ENCODE data around the gene RIBC2.
"Not testable (repeated sequence)": the region's sequence is repeated elsewhere in the genome, so short reads cannot be mapped to it uniquely, and the experiment has no call there.

The RIBC2 gene, protein sequence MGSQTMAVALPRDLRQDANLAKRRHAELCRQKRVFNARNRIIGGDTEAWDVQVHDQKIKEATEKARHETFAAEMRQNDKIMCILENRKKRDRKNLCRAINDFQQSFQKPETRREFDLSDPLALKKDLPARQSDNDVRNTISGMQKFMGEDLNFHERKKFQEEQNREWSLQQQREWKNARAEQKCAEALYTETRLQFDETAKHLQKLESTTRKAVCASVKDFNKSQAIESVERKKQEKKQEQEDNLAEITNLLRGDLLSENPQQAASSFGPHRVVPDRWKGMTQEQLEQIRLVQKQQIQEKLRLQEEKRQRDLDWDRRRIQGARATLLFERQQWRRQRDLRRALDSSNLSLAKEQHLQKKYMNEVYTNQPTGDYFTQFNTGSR

DNA sequence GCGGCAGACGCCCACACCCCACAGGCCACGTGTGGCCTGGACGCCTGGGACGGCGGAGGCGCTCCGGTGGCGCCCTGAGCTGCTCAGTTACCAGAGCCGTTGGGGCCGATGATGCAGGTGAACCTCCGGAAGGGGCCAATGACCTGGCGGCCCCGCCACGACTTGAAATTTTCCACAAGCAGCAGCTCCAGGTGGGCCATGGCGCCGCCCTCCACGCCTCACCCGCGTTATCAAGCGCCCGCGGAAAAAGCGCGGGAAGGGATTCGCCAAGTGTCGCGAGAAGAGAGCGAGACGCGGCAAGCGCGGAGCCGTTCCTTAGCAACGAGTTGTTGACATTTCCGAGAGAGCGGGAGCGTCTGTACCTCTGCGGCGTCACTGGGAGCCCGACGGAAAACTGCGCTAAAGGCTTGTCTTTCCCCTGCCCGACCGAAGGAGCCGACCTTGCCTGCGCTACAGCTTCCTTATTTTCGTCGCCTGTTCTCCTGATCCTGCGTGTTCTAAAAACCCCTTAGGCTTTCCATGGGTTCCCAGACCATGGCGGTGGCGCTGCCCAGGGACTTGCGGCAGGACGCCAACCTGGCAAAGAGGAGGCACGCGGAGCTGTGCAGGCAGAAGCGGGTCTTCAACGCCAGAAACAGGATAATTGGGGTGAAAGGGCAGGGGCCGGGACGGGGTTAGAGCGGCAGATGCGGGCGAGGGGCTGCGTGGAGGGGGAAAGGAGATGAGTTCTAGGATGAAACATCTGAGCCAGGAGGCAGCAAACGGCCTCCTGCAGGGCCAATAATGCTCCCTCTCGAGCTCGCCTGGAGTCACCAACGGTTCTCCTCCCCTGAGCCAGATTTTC is at the start of gene RIBC2, which contains the start of gene SMC1B:
RIBC2 (plus strand) TSS at position 326 of the 844 bp plus-strand sequence; CDS start at position 520, 194 bp downstream.
SMC1B (minus strand) TSS at position 232 of the 844 bp plus-strand sequence; CDS start at position 200, 32 bp downstream.
- peak; percentile 94 for DNase-seq

DNA sequence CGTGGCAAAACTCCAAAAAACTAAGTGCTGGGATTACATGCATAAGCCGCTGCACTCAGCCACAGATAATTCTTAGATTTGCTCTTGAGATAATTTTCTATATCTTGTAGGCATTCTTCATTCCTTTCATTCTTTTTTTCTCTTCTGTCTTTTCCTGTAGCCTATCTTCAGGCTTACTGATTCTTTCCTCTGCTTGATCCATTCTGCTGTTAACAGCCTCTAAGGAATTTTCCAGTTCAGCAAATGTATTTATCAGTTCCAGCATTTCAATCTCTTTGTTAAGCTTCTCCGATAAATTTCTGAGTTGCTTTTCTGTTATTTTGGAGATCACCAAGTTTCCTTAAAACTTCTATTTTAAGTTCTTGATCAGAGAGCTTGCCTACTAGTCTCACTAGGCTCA is 46.8 kb upstream of the RIBC2 start:
- no peak for DNase-seq

DNA sequence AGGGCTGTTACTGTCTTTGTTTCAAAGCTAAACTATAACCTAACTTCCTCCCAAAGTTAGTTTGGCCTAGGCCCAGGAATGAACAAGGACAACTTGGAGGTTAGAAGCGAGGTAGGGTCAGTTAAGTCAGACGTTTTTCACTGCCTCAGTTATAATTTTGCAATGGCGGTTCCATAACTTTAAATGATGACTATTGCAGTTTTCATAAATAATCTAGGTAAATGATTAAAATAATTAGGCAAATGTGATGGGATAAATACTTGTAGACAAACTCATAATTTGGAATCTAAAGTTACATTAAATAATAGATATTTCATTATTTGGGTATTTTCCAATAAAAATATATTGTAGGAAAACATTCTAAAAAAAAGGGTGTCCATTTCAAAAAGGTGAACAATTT is 39.9 kb upstream of the RIBC2 start:
- not testable (repeated sequence) for DNase-seq

- no peak for DNase-seq
These were observed 37.5 kb upstream of the RIBC2 start for GRCh38 chr22:45376009-45376408.

GRCh38 chr22:45376703-45377102 is 36.8 kb upstream of the RIBC2 start:
- no peak for DNase-seq

DNA sequence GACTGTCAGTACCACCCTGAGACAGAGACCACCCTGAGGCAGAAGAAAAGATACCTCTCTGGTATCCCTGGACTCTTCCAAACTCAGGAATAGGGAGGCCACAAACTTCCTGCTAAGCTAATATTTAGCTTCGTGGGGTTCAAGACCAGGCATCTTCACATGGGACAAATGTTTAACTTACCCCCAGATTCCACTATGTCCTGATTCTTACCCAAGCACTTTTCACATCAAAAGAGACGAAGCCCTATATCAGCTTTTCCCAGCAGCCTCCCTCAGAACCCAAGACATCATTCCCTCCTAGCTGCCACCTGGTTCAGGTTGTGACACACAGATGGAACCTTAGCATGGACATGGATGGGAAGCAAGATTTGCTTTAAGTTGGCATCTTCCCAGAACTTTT is 32.1 kb upstream of the RIBC2 start:
- no peak for DNase-seq

GRCh38 chr22:45389546-45389945 is 23.9 kb upstream of the RIBC2 start:
- no peak for DNase-seq

DNA sequence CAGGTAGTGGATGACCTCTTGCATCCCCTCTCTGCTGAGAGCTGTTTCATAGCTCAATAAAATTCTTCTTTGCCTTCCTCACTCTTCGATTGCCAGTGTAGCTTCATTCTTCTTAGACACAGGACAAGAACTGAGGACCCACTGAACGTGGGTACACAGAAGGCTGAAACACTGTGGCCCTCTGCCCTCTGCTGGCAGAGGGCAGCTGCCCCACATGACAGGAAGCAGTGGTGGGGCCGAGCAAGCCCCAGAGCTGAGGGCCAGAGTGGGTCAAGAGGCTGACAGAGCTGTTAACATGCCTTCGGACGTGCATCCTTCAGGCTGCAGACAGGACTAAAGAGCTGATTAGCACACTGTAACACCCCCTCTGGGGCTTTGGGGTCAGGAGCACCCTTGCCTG is 15.7 kb upstream of the RIBC2 start:
- no peak for DNase-seq

DNA sequence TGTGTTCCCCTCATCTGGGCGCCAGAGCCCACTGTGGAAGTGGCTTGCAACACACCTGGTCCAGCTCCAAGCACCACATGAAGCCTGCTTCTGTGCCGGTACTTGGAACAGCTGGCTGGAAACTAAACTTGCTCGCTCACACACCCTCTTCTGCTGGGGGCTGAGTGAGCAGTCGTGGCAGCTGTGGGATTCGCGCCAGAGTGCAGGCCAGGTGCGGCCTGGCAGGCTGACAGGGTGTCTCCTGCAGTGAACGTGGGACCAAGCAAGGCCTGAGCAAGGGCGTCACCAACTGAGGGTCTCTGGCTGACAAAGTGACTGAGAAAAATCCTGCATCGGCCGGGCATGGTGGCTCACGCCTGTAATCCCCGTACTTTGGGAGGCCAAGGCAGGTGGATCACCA is 15.3 kb upstream of the RIBC2 start:
- DNase-seq: no peak

- no peak for DNase-seq
These were observed 13.6 kb upstream of the RIBC2 start for GRCh38 chr22:45399712-45400445.

DNA sequence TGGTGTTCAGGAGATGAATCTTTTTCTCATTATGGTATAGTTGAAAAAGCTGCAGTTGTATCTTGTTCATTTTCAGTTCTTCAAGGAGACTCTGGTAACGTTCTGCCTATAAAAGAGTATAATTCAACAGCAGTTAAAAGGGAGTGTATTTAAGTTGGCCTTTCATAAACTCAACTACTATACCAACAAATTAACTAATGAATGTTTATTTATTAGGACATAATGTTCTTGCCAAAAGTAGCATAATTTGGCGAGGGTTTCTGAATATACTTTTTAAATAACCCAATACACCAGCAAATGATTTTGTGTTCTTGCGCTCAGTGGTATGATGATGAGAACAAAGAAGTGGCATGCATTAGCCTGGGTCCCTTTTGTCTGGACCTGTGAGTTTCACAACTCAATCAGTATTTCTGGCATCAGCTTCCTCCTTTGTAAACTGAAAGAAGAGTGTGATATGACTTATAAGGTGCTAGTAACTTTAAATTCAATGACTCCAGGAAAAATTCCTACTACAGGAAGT is 11.0 kb upstream of the RIBC2 start:
- no peak for DNase-seq

DNA sequence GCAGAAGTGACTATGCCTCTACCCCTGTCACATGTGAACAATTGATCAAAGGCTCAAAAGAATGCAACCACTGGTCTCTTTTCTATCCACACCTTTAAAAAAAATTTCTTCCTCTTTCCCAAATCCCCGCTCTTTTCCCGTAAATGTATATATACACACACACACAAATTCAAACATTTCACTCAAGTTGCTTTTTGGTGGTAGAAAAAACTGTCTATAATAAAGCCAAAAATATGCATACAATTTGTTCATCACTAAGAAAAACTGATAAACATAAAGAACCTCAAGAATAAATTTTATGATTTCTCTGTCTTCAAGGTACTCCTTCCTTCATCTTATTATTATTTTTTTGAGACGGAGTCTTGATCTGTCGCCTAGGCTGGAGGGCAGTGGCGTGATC is 5.7 kb upstream of the RIBC2 start:
- no peak for DNase-seq

- DNase-seq: no peak
These were observed 503 bp upstream of the RIBC2 start for GRCh38 chr22:45413013-45413367.

- DNase-seq: peak; percentile 37
These were observed 4.7 kb downstream of the RIBC2 start for GRCh38 chr22:45418056-45418769.

GRCh38 chr22:45418770-45419138 is 5.3 kb downstream of the RIBC2 start:
- no peak for DNase-seq

DNA sequence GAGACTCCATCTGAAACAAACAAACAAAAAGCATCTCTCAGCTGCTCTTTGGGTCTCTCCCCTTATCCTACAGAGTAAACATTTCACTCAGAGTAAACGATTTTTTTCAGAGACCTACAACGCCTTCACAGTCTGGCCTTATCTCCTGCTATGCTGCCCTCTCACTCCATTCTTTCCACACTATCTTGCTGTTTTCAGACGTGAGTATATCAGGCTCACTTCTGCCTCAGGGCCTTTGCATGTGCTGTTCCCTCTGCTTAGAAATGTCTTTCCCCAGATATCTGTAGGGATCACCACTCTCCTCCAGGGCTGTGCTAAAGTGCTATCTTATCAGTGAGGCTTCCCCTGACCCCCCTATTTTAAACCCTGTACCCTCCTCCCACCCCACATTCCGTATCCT is 6.5 kb downstream of the RIBC2 start:
- no peak for DNase-seq

GRCh38 chr22:45420539-45420938 is 7.0 kb downstream of the RIBC2 start:
- peak; percentile 32 for DNase-seq

- no peak for DNase-seq
These were observed 8.0 kb downstream of the RIBC2 start for GRCh38 chr22:45421349-45422055.

DNA sequence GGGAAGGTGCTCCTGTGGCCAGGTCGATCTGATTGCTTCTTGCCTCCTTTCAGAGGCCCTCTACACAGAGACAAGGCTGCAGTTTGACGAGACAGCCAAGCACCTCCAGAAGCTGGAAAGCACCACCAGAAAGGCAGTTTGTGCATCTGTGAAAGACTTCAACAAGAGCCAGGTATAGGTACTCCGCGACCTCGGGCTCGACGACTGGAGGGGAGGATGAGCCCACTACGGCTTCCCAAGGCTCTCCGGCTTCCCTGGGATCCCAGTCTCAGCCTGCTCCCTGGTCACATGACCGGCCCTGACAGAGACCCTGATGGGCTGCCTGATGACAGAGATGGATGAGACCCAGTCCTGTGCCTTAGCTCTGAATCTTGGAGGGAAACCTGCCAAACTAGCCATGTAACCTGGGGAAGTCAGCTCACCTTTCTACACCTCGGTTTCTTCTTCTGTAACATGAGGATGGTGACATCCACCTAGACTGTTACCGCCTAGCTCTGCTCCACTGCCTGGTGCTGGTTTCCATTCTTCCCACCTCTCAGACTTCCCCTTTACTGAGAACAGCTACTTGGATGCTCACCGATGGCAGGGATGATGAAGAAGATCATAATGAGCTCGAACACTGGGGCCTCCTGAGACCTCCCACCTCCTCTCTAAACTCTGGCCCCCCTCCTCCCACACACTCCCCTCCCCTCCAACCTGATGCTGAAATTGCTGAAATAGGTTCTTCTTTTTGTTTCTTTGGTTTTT is 8.9 kb downstream of the RIBC2 start:
- peak; percentile 48 for DNase-seq

DNA sequence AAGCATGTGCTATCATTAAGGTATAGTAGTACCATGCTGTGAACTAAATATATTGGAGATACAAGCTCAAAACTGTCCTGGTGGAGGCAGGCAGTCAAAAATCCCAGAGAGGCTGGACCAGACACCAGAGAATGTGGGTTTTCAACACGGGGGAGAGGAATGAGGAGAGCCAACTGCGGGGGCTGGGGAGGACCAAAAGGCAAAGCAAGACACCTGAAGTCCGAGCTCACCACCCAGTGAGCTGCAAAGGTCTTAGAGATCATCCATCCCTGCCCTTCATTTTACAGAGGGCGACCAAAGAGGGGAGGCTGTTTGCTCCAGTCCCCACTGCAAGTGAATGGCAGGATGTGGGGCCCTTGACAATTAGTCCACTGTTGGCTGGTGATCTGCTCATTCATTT is 10.0 kb downstream of the RIBC2 start:
- DNase-seq: peak; percentile 22

DNA sequence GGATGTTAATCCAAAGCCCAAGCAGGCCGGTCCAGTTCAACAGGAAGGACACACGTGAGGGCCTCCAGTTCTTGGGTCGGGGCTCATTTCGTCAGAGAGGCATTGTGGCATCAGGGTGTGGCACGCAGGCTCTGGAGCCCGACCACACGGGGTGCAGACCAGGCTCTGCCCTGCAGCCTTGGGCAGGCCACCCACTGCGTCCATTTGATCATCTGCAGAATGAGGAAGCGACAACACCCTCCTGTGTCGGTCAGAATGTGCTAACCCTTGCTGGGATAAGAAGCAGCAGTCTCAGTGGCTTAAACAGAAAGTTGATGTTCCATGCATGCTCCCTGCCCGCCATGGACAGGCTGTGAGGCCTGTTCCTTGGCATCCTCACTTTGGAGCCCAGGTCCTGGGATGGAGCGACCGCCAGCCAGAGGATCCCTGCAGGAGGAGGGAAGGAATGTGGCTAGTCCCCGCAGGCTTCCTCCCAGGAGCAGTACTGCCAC is 10.8 kb downstream of the RIBC2 start:
- DNase-seq: peak; percentile 28

Data from activated CD8-positive, alpha-beta memory T cell treated with anti-CD3 and anti-CD28 coated beads, Interleukin-2, amount 50 U/mL, for 48 hours (primary cell).